IPS-NIHi11 (cell line): ENCODE data around the gene TEAD4.

Experiments
- DNase-seq: peaks from one replicate; pipeline ENCODE4 v3.0.0; 2012; ENCODE audit warnings: mixed read lengths, low spot score

Gene TEAD4

DNA sequence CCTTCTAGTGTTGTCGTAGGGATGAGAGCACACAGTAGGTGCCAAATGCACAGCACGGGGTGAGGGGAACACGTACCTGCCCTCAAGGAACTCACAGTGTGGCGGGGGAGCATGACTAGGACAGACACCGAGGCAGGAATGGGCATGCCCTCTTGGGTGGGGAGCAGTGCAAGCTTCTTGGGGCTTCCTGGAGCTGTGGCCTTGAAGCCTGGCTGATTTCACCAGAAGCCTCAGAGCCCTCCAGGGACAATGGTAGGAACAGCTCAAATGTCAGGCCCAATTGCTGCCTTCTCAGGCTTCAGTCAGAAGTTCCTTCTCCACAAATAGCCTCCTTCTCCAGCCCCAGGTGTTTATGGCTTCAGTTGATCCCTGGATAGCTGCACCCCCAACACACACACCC is 43.4 kb downstream of the TEAD4 start:
- no peak for DNase-seq

DNA sequence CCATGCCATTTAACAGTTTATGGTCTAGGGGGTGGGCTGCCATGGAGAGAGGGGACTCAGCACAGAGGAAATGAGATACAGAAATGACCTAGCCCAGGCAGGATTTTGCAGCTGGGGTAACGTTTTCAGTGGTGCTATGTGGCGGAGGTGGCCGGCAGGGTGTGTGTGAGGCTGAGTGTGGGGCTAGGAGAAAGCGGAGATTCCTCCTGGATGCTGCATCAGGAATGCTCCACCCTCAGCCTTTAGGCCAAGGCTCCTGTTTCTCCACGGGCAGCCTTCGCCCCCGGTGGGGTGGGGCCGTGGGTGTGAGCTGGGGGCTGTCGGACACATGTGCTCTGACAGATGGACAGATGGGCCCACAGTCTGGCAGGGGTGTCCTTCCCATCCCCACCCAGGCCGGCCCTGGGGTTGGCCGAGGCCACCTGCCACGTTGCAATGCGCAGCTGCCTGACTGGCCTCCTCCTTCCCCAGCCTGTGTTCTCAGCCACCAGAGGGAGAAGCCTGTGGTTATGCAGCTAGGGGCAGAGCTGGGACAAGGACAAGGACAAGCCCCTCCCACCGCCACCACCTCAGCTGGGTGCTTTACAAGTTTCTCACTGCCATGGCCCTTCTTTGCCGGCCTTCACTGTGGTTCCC is 44.3 kb downstream of the TEAD4 start:
- DNase-seq = no peak

GRCh38 chr12:3004655-3005565 is 45.7 kb downstream of the TEAD4 start:
- peak; percentile 51 for DNase-seq

- no peak for DNase-seq
These were observed 46.5 kb downstream of the TEAD4 start for GRCh38 chr12:3005736-3006135.

GRCh38 chr12:3009780-3010179 is 50.6 kb downstream of the TEAD4 start:
- no peak for DNase-seq

GRCh38 chr12:3010214-3010930 is 51.2 kb downstream of the TEAD4 start:
- DNase-seq = no peak

DNA sequence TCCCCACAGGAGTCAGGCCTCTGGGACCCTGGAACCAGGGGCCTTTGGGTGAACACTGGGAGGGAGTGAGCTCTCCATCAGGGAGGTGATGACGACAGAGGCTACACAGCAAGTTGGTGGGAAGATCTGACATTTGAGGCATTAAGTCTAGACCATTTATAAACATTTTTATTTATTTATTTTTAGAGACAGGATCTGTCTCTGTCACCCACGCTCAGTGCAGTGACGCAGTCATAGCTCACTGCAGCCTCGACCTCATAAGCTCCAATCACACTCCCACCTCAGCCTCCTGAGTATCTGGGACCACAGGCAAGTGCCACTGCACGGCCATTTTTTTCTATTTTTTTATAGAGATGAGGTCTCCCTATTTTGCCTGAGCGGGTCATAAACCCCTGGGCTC is 53.6 kb downstream of the TEAD4 start:
- DNase-seq = no peak

GRCh38 chr12:3014641-3015040 is 55.4 kb downstream of the TEAD4 start:
- no peak for DNase-seq

- no peak for DNase-seq
These were observed 56.2 kb downstream of the TEAD4 start for GRCh38 chr12:3015356-3015755.

- DNase-seq = no peak
These were observed 57.0 kb downstream of the TEAD4 start for GRCh38 chr12:3016191-3016590.

DNA sequence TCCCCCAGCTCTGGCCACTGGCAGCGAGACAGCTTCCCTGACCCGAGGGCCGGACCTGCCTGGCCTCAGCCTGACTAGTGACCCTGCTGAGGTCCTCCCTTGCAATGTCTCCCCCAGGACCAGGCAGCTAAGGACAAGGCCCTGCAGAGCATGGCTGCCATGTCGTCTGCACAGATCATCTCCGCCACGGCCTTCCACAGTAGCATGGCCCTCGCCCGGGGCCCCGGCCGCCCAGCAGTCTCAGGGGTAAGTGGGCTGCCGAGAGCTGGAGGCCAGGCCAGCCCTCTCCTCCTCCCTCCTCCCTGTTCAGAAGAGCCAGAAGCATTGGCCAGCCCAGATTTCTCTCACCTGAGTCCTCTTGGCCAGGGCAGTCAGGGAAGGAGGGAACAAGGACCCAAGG is 58.1 kb downstream of the TEAD4 start:
- no peak for DNase-seq

GRCh38 chr12:3018284-3019004 is 59.2 kb downstream of the TEAD4 start:
- DNase-seq = no peak

DNA sequence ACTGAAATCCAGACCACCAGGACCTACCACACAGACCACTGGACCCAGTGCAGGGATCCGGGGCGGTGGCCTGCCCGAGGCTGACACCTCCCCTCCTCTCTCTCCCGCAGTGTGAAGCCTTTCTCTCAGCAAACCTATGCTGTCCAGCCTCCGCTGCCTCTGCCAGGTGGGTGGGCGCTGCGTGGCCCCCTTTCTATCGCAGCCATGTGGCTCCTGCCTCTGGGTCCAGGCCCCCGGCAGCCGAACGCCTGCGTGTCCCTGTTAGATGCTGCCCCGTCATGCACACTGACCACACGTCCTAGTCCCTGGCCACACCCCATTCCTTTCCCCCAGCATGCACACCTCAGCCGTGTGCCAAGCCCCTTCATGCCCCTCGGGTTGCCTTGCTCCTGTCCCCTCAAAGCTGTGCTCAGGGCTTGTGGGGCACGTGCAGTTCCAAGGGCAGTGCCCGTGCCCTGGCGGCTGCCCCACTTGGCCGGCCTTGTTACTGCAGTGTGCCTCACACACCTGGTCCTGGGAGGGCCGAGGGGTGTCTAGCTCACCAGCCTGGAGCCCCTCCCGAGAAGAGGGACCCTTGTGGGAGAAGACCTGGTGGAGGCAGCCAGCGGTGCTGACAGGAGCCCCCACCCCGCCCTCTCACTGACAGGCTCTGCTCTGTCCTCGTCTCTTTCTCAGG is 59.9 kb downstream of the TEAD4 start:
- no peak for DNase-seq

GRCh38 chr12:3020399-3020798 is 61.2 kb downstream of the TEAD4 start:
- no peak for DNase-seq

GRCh38 chr12:3020850-3021435 is 61.7 kb downstream of the TEAD4 start:
- no peak for DNase-seq

DNA sequence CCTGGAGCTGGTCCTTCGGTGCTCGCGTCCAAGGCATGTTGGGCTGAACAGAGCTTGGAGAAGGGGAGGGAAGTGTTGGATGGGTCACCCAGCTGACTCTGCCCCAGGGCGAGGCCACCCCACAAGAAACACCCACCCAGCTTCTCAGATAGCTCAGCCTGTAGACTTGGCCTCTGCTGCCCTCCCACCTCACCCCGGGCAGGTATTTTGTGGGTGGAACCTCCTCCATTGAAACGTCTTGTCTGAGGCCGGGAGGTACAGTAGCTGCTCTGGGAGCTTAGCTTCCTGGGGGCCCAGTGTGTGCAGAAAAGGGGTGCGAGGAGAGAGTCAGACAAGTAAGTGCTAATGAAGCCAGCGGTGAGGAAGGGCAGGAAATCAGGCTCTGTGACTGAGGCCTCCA is 63.2 kb downstream of the TEAD4 start:
- no peak for DNase-seq

DNA sequence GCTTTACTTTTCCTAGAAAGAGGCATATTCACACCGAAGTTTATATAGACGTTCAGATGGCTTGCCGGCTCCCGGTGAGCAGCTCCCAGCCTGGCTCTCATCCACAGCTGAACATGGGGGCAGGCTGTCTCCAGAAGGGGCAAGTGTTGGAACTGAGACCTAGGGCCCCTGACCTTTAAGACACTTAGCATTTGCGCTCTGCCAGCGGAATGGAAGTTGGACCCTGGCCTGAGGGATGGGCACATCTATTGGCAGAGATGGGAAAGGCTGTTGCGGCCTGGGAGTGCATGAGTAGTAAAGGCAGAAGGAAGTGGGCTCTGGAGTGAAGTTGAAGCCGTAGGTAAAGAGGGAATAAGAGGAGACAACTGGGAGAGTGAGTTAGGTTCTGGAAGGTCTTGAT is 63.8 kb downstream of the TEAD4 start:
- DNase-seq = no peak

GRCh38 chr12:3028108-3028507 is 68.9 kb downstream of the TEAD4 start:
- no peak for DNase-seq

- no peak for DNase-seq
These were observed 71.7 kb downstream of the TEAD4 start for GRCh38 chr12:3030821-3031429.

- DNase-seq = no peak
These were observed 73.0 kb downstream of the TEAD4 start for GRCh38 chr12:3032161-3032560.
